GM19099 (cell line): ENCODE data around the gene ALG3.

Source experiments
- POLR2A ChIP-seq: IDR thresholded peaks from 3 replicates; pipeline ENCODE4 v1.6.1; 2011; ENCODE audit warnings: low read depth; ENCODE audit not compliant: insufficient read length; ENCODE audit errors: extremely low read depth

Gene ALG3

GRCh38 chr3:184230081-184230602 is 18.6 kb downstream of the ALG3 start:
- no peak for TF ChIP-seq POLR2A

GRCh38 chr3:184229394-184230080 is 19.2 kb downstream of the ALG3 start, which contains the start of gene VWA5B2:
Gene VWA5B2, plus strand, starts transcription at chr3:184229585. Its CDS starts 944 bp downstream, at chr3:184230529.
- TF ChIP-seq POLR2A: no peak

- no peak for TF ChIP-seq POLR2A
These were observed 20.2 kb downstream of the ALG3 start for GRCh38 chr3:184228376-184229137.

GRCh38 chr3:184227481-184227935 is 21.3 kb downstream of the ALG3 start:
- TF ChIP-seq POLR2A: no peak

GRCh38 chr3:184223946-184224345 is 24.8 kb downstream of the ALG3 start:
- TF ChIP-seq POLR2A: no peak

- TF ChIP-seq POLR2A: no peak
These were observed 26.2 kb downstream of the ALG3 start for GRCh38 chr3:184222521-184222920.

- TF ChIP-seq POLR2A: no peak
These were observed 29.9 kb downstream of the ALG3 start for GRCh38 chr3:184218814-184219213.

GRCh38 chr3:184211718-184212117 is 37.0 kb downstream of the ALG3 start:
- TF ChIP-seq POLR2A: no peak

GRCh38 chr3:184211297-184211696 is 37.5 kb downstream of the ALG3 start:
- TF ChIP-seq POLR2A: no peak

GRCh38 chr3:184209146-184209923 is 39.4 kb downstream of the ALG3 start:
- no peak for TF ChIP-seq POLR2A

GRCh38 chr3:184203526-184203925 is 45.2 kb downstream of the ALG3 start:
- TF ChIP-seq POLR2A: no peak

GRCh38 chr3:184200825-184201224 is 47.9 kb downstream of the ALG3 start:
- TF ChIP-seq POLR2A: no peak

- TF ChIP-seq POLR2A: no peak
These were observed 50.3 kb downstream of the ALG3 start for GRCh38 chr3:184198509-184198908.

- no peak for TF ChIP-seq POLR2A
These were observed 52.2 kb downstream of the ALG3 start for GRCh38 chr3:184196536-184196935.

GRCh38 chr3:184193991-184194539 is 54.7 kb downstream of the ALG3 start:
- no peak for TF ChIP-seq POLR2A
